GM21526 (cell line): ENCODE data around the gene NRSN2.
A peak's percentile ranks its signal among the peaks of the same experiment; 100 is the strongest.
"Not testable (repeated sequence)": the region's sequence is repeated elsewhere in the genome, so short reads cannot be mapped to it uniquely, and the experiment has no call there.

ENCODE experiments used
- ATAC-seq: cut with Tn5 transposase; IDR thresholded peaks from one replicate; pipeline ENCODE4 v1.9.1; 2021; ENCODE audit warnings: moderate library complexity; ENCODE audit not compliant: unreplicated experiment, low FRiP score

The NRSN2 gene

GRCh38 chr20:353166-353565, 6.3 kb downstream of the NRSN2 start:
- ATAC-seq, result no peak

GRCh38 chr20:354298-354977, 7.5 kb downstream of the NRSN2 start:
- peak; percentile 73 for ATAC-seq

GRCh38 chr20:356154-356553, 9.2 kb downstream of the NRSN2 start:
- not testable (repeated sequence) for ATAC-seq

- no peak for ATAC-seq
Measured at GRCh38 chr20:356745-357144, 9.8 kb downstream of the NRSN2 start.

GRCh38 chr20:358891-359555, 12.1 kb downstream of the NRSN2 start:
- ATAC-seq, result no peak

- ATAC-seq, result peak; percentile 38
Measured at GRCh38 chr20:361561-361960, 14.7 kb downstream of the NRSN2 start.

GRCh38 chr20:362271-363254, 15.7 kb downstream of the NRSN2 start:
- ATAC-seq, result no peak

- no peak for ATAC-seq
Measured at GRCh38 chr20:363319-364078, 16.6 kb downstream of the NRSN2 start.

GRCh38 chr20:364905-365794, 18.2 kb downstream of the NRSN2 start:
- ATAC-seq, result no peak

- no peak for ATAC-seq
Measured at GRCh38 chr20:366041-366718, 19.3 kb downstream of the NRSN2 start.

GRCh38 chr20:366719-367485, 20.0 kb downstream of the NRSN2 start:
- ATAC-seq, result no peak

GRCh38 chr20:367486-367887, 20.6 kb downstream of the NRSN2 start:
- ATAC-seq, result no peak

GRCh38 chr20:368915-369314, 22.0 kb downstream of the NRSN2 start:
- ATAC-seq, result no peak

GRCh38 chr20:370151-370600, 23.3 kb downstream of the NRSN2 start:
- ATAC-seq, result no peak

GRCh38 chr20:370977-371754, 24.3 kb downstream of the NRSN2 start:
- no peak for ATAC-seq

- ATAC-seq, result no peak
Measured at GRCh38 chr20:371755-372542, 25.0 kb downstream of the NRSN2 start.
